Effector memory CD4-positive, alpha-beta T cell (primary cell): ENCODE measurements around the gene OR11H6.
"Not testable (repeated sequence)": the region's sequence is repeated elsewhere in the genome, so short reads cannot be mapped to it uniquely, and the experiment has no call there.

ENCODE experiments used
- DNase-seq, 3 donors: peaks; one replicate each; pipeline ENCODE4 v3.0.0-alpha.2; 2020
- H3K27ac ChIP-seq: 2 replicates; pipeline ENCODE4 v1.7.0; 2013; ENCODE audit warnings: mild to moderate bottlenecking, low read length, moderate library complexity; ENCODE audit not compliant: insufficient read depth, poor library complexity, severe bottlenecking
- H3K27me3 ChIP-seq: replicated peaks from 2 replicates; pipeline ENCODE4 v1.7.0; 2013; ENCODE audit warnings: mild to moderate bottlenecking, low read length; ENCODE audit not compliant: insufficient read depth, control insufficient read depth, poor library complexity, severe bottlenecking
- H3K36me3 ChIP-seq: 2 replicates; pipeline ENCODE4 v1.7.0; 2013; ENCODE audit warnings: mild to moderate bottlenecking, low read length, moderate library complexity; ENCODE audit not compliant: control insufficient read depth, insufficient read depth
- H3K4me1 ChIP-seq: 2 replicates; pipeline ENCODE4 v1.7.0; 2013; ENCODE audit warnings: low read length, mild to moderate bottlenecking; ENCODE audit not compliant: control insufficient read depth, insufficient read depth, poor library complexity, severe bottlenecking
- H3K4me3 ChIP-seq: 2 replicates; pipeline ENCODE4 v1.7.0; 2013; ENCODE audit warnings: low read length, low read depth, mild to moderate bottlenecking; ENCODE audit not compliant: insufficient read depth, poor library complexity, severe bottlenecking
- H3K9me3 ChIP-seq: 2 replicates; pipeline ENCODE4 v1.7.0; 2013; ENCODE audit warnings: mild to moderate bottlenecking, low read length, moderate library complexity; ENCODE audit not compliant: control insufficient read depth

Gene OR11H6

GRCh38 chr14:20235415-20235814 lies 11.9 kb downstream of the OR11H6 start:
- not testable (repeated sequence) for H3K27me3 ChIP-seq, DNase-seq, H3K9me3 ChIP-seq, H3K27ac ChIP-seq, H3K36me3 ChIP-seq, H3K4me1 ChIP-seq, H3K4me3 ChIP-seq

GRCh38 chr14:20247646-20248246 lies 24.2 kb downstream of the OR11H6 start:
- no peak overlapping the region for H3K4me3 ChIP-seq
- no peak overlapping the region for H3K27ac ChIP-seq
- H3K4me1 ChIP-seq = no peaks in the 10 kb centered on the region
- DNase-seq = no peak
- no peaks in the 10 kb centered on the region for H3K9me3 ChIP-seq
- H3K36me3 ChIP-seq = no peaks in the 10 kb centered on the region
- H3K27me3 ChIP-seq = no peaks in the 10 kb centered on the region

GRCh38 chr14:20262642-20263128 lies 39.2 kb downstream of the OR11H6 start:
- Histone ChIP-seq H3K4me1 (no peaks in the 10 kb centered on the region), H3K4me3 (no peak overlapping the region), H3K27me3 (no peaks in the 10 kb centered on the region), H3K27ac (no peak overlapping the region), H3K9me3 (no peaks in the 10 kb centered on the region), H3K36me3 (no peaks in the 10 kb centered on the region)
- no peak for DNase-seq

GRCh38 chr14:20264361-20264760 lies 40.9 kb downstream of the OR11H6 start:
- not testable (repeated sequence) for H3K4me3 ChIP-seq, H3K27ac ChIP-seq

GRCh38 chr14:20274062-20274461 lies 50.6 kb downstream of the OR11H6 start:
- H3K27me3 ChIP-seq = no peaks in the 10 kb centered on the region
- no peaks in the 10 kb centered on the region for H3K9me3 ChIP-seq
- no peak overlapping the region for H3K27ac ChIP-seq
- H3K4me3 ChIP-seq = no peak overlapping the region
- H3K36me3 ChIP-seq = no peaks in the 10 kb centered on the region
- H3K4me1 ChIP-seq = no peaks in the 10 kb centered on the region
- no peak for DNase-seq

More at GRCh38 chr14:20264361-20264760, 40.9 kb downstream of the OR11H6 start:
- not testable (repeated sequence) for DNase-seq, H3K4me1 ChIP-seq, H3K27me3 ChIP-seq, H3K9me3 ChIP-seq, H3K36me3 ChIP-seq
